ENCODE results near the gene HAS3.
A peak's percentile ranks its signal among the peaks of the same experiment; 100 is the strongest.

Gene HAS3

GRCh38 chr16:69107316-69107962 lies 2.0 kb downstream of the HAS3 start:
- Mint-ChIP-seq H3K36me3 (ENCODE audit: insufficient read depth) (peaks cover 14% of the 10 kb centered on the region), H3K27me3 (peaks cover 37 to 71% of the 10 kb centered on the region in 2 donors), H3K4me3 (peak overlapping the region; percentile 62 to 68), H3K27ac (no peak overlapping the region), H3K9me3 (no peaks in the 10 kb centered on the region), H3K4me1 (ENCODE audit: low read depth in 2 of 2) (peaks cover 6 to 17% of the 10 kb centered on the region in 2 donors)
- DNase-seq (no peak), ATAC-seq (replicated peaks) (no peak)

- H3K27ac Mint-ChIP-seq = no peak overlapping the region
- DNase-seq = no peak
- H3K36me3 Mint-ChIP-seq (ENCODE audit: insufficient read depth) = peaks cover 12% of the 10 kb centered on the region
- H3K4me1 Mint-ChIP-seq (ENCODE audit: low read depth in 2 of 2) = peaks cover 6 to 17% of the 10 kb centered on the region in 2 donors
- peak overlapping the region in 1 of 2 donors; percentile 21 for H3K4me3 Mint-ChIP-seq
- peaks cover 28 to 63% of the 10 kb centered on the region in 2 donors for H3K27me3 Mint-ChIP-seq
- no peak for ATAC-seq (replicated peaks)
- H3K9me3 Mint-ChIP-seq = no peaks in the 10 kb centered on the region
Observed at GRCh38 chr16:69108064-69108904, 2.8 kb downstream of the HAS3 start.

DNA sequence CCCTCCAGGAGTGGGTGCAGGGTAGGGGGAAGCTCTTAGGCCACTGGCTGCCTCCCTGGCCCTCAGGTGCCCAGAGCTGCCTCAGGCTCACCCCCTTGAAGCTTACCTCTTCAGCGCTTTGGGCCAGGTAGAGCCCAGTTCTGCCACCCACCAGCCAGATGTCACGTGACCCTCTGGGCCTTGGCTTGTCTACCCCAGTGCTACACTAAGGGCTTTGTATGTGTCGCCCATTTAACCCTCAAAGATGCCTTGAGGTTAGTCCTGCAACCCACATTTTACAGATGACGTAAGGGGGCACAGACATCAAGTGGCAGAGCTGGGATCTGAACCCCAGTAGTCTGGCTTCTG lies 3.4 kb downstream of the HAS3 start:
- Mint-ChIP-seq H3K4me1 (ENCODE audit: low read depth in 2 of 2) (peaks cover 6 to 17% of the 10 kb centered on the region in 2 donors), H3K27ac (no peak overlapping the region), H3K9me3 (no peaks in the 10 kb centered on the region), H3K4me3 (no peak overlapping the region), H3K36me3 (ENCODE audit: insufficient read depth) (peaks cover 11% of the 10 kb centered on the region), H3K27me3 (peaks cover 28 to 57% of the 10 kb centered on the region in 2 donors)
- ATAC-seq (replicated peaks) (no peak), DNase-seq (no peak)

DNA sequence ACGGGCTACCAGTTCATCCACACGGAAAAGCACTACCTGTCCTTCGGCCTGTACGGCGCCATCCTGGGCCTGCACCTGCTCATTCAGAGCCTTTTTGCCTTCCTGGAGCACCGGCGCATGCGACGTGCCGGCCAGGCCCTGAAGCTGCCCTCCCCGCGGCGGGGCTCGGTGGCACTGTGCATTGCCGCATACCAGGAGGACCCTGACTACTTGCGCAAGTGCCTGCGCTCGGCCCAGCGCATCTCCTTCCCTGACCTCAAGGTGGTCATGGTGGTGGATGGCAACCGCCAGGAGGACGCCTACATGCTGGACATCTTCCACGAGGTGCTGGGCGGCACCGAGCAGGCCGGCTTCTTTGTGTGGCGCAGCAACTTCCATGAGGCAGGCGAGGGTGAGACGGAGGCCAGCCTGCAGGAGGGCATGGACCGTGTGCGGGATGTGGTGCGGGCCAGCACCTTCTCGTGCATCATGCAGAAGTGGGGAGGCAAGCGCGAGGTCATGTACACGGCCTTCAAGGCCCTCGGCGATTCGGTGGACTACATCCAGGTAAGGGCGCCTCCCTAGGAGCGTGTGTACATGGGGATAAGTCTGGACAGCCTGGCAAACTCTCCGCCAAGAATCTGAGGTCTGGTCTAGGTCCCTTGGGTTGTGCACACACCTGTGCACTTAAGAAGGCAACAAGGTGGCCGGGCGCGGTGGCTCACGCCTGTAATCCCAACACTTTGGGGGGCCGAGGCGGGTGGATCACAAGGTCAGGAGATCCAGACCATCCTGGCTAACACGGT lies 4.2 kb downstream of the HAS3 start:
- H3K27ac Mint-ChIP-seq = no peak overlapping the region
- peaks cover 9% of the 10 kb centered on the region for H3K36me3 Mint-ChIP-seq (ENCODE audit: insufficient read depth)
- DNase-seq = no peak
- H3K4me1 Mint-ChIP-seq (ENCODE audit: low read depth in 2 of 2) = peaks cover 6 to 17% of the 10 kb centered on the region in 2 donors
- ATAC-seq (replicated peaks) = no peak
- H3K4me3 Mint-ChIP-seq = peak overlapping the region in 1 of 2 donors; percentile 15
- H3K27me3 Mint-ChIP-seq = peaks cover 25 to 49% of the 10 kb centered on the region in 2 donors
- no peaks in the 10 kb centered on the region for H3K9me3 Mint-ChIP-seq

DNA sequence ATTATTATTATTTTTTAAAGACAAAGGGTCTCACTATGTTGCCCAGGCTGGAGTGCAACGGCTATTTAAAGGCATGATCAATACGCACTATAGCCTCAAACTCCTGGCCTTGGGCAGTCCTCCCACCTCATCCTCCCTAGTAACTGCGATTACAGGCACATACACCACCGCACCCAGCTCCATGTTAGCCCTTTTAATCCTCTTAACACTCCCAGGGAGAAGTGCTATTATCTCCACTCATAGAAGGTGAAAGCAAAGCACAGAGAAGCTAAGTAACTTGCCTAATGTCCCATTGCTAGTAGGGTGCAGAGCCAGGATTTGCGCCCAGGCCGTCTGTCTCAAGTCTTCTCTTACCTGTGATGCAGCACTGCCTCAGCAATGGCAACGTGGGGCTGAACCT lies 5.0 kb downstream of the HAS3 start:
- Mint-ChIP-seq H3K9me3 (no peaks in the 10 kb centered on the region), H3K27me3 (peaks cover 18 to 42% of the 10 kb centered on the region in 2 donors), H3K36me3 (ENCODE audit: insufficient read depth) (peaks cover 8% of the 10 kb centered on the region), H3K27ac (no peak overlapping the region), H3K4me3 (no peak overlapping the region), H3K4me1 (ENCODE audit: low read depth in 2 of 2) (peaks cover 3 to 14% of the 10 kb centered on the region in 2 donors)
- DNase-seq (no peak), ATAC-seq (replicated peaks) (no peak)

DNA sequence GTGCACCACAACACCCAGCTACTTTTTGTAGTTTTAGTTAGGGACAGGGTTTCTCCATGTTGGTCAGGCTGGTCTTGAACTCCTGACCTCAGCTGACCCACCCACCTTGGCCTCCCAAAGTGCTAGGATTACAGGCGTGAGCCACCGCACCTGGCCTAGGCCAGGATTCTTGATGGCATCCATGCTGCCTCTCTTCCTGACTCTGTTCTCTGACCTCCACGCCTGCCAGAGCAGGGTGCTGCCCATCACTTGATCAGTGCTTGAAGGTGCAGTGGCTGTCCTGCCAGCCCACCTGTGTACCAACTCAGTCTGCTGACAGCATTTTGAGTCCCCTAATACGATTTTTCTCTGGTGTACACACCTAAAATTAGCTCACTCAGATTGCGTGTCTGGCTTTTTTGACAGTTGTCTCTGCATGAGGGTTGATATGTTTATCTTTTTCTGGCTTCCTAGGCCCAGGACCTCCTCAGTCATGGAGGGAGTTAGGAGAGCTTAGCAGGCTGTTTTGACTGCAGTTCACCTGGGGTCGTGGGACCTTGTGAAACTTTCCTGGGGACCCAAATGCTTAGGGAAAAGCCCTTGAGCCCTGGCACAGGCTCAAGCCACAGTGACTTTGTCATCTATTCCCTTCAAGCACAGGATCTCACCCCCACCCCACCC lies 5.9 kb downstream of the HAS3 start:
- no peak for DNase-seq
- Mint-ChIP-seq H3K4me3 (no peak overlapping the region), H3K4me1 (ENCODE audit: low read depth in 2 of 2) (peaks cover 0 to 9% of the 10 kb centered on the region in 2 donors), H3K9me3 (no peaks in the 10 kb centered on the region), H3K36me3 (ENCODE audit: insufficient read depth) (peaks cover 5% of the 10 kb centered on the region), H3K27ac (no peak overlapping the region), H3K27me3 (peaks cover 14 to 36% of the 10 kb centered on the region in 2 donors)
- ATAC-seq (replicated peaks) = no peak

GRCh38 chr16:69111876-69112230 lies 6.4 kb downstream of the HAS3 start:
- H3K27ac Mint-ChIP-seq = no peak overlapping the region
- ATAC-seq (replicated peaks) = no peak
- H3K36me3 Mint-ChIP-seq (ENCODE audit: insufficient read depth) = peaks cover 5% of the 10 kb centered on the region
- no peak for DNase-seq
- H3K4me1 Mint-ChIP-seq (ENCODE audit: low read depth in 2 of 2) = peaks cover 0 to 7% of the 10 kb centered on the region in 2 donors
- no peak overlapping the region for H3K4me3 Mint-ChIP-seq
- H3K27me3 Mint-ChIP-seq = peaks cover 11 to 31% of the 10 kb centered on the region in 2 donors
- no peaks in the 10 kb centered on the region for H3K9me3 Mint-ChIP-seq

GRCh38 chr16:69112285-69113129 lies 7.1 kb downstream of the HAS3 start:
- DNase-seq = peak; percentile 23 to 36 (median 35)
- no peak overlapping the region for H3K27ac Mint-ChIP-seq
- H3K4me3 Mint-ChIP-seq = no peak overlapping the region
- peak; percentile 59 for ATAC-seq (replicated peaks)
- peaks cover 6 to 25% of the 10 kb centered on the region in 2 donors for H3K27me3 Mint-ChIP-seq
- H3K4me1 Mint-ChIP-seq (ENCODE audit: low read depth in 2 of 2) = peaks cover 0 to 4% of the 10 kb centered on the region in 2 donors
- peaks cover 8% of the 10 kb centered on the region for H3K36me3 Mint-ChIP-seq (ENCODE audit: insufficient read depth)
- no peaks in the 10 kb centered on the region for H3K9me3 Mint-ChIP-seq

GRCh38 chr16:69113216-69113615 lies 7.8 kb downstream of the HAS3 start:
- no peak overlapping the region for H3K4me3 Mint-ChIP-seq
- peaks cover 11% of the 10 kb centered on the region for H3K36me3 Mint-ChIP-seq (ENCODE audit: insufficient read depth)
- H3K4me1 Mint-ChIP-seq (ENCODE audit: low read depth in 2 of 2) = peaks cover under 1 to 4% of the 10 kb centered on the region in 2 donors
- H3K27ac Mint-ChIP-seq = no peak overlapping the region
- no peak for ATAC-seq (replicated peaks)
- H3K9me3 Mint-ChIP-seq = no peaks in the 10 kb centered on the region
- peaks cover 2 to 18% of the 10 kb centered on the region in 2 donors for H3K27me3 Mint-ChIP-seq
- no peak for DNase-seq

GRCh38 chr16:69114346-69114975 lies 9.0 kb downstream of the HAS3 start:
- Mint-ChIP-seq H3K4me3 (no peak overlapping the region), H3K36me3 (ENCODE audit: insufficient read depth) (peaks cover 17% of the 10 kb centered on the region), H3K27ac (no peak overlapping the region), H3K4me1 (ENCODE audit: low read depth in 2 of 2) (peaks cover 3 to 4% of the 10 kb centered on the region in 2 donors), H3K27me3 (peaks cover 0 to 5% of the 10 kb centered on the region in 2 donors), H3K9me3 (no peaks in the 10 kb centered on the region)
- ATAC-seq (replicated peaks) = no peak
- no peak for DNase-seq

- H3K4me1 Mint-ChIP-seq (ENCODE audit: low read depth in 2 of 2) = peaks cover 3 to 4% of the 10 kb centered on the region in 2 donors
Observed at GRCh38 chr16:69114976-69115355, 9.5 kb downstream of the HAS3 start.

GRCh38 chr16:69115361-69115760 lies 9.9 kb downstream of the HAS3 start:
- DNase-seq (no peak), ATAC-seq (replicated peaks) (no peak)
- H3K27me3 Mint-ChIP-seq = no peaks in the 10 kb centered on the region
- peaks cover 24% of the 10 kb centered on the region for H3K36me3 Mint-ChIP-seq (ENCODE audit: insufficient read depth)
- no peak overlapping the region for H3K27ac Mint-ChIP-seq
- H3K4me3 Mint-ChIP-seq = no peak overlapping the region
- peaks cover 3 to 4% of the 10 kb centered on the region in 2 donors for H3K4me1 Mint-ChIP-seq (ENCODE audit: low read depth in 2 of 2)
- H3K9me3 Mint-ChIP-seq = no peaks in the 10 kb centered on the region

More at GRCh38 chr16:69114976-69115355, 9.5 kb downstream of the HAS3 start:
- DNase-seq = no peak
- H3K9me3 Mint-ChIP-seq = no peaks in the 10 kb centered on the region
- peaks cover 0 to under 1% of the 10 kb centered on the region in 2 donors for H3K27me3 Mint-ChIP-seq
- peaks cover 22% of the 10 kb centered on the region for H3K36me3 Mint-ChIP-seq (ENCODE audit: insufficient read depth)
- H3K27ac Mint-ChIP-seq = no peak overlapping the region
- no peak for ATAC-seq (replicated peaks)
- no peak overlapping the region for H3K4me3 Mint-ChIP-seq
